Esophagus muscularis mucosa (tissue), 4 donors: ENCODE results near the gene LIAS.

ENCODE experiments used
- CTCF ChIP-seq, 3 experiments: fragments of 200-600 bp in 2 of 3; fragments of 450-650 bp in 1 of 3; sonication (generic) in 2 of 3; IDR thresholded peaks; one replicate each; pipeline ENCODE4 v1.5.1; 2017 to 2019; ENCODE audit warnings: antibody characterized with exemption in 3 of 3, mild to moderate bottlenecking in 2 of 3, moderate library complexity in 1 of 3
- EP300 ChIP-seq: sonication (generic); formaldehyde crosslinking; IDR thresholded peaks from one replicate; pipeline ENCODE4 v1.6.1; 2017; ENCODE audit warnings: antibody characterized with exemption
- POLR2A ChIP-seq: fragments of 450-650 bp; IDR thresholded peaks from one replicate; pipeline ENCODE4 v1.6.1; 2017; ENCODE audit warnings: antibody characterized with exemption, moderate library complexity, mild to moderate bottlenecking, low read depth
- POLR2AphosphoS5 ChIP-seq, 2 donors: sonication (generic); formaldehyde crosslinking; IDR thresholded peaks; one replicate each; pipeline ENCODE4 v1.6.1; 2017; ENCODE audit warnings: antibody characterized with exemption in 2 of 2

- no peak for TF ChIP-seq CTCF (IDR thresholded peaks at IDR 0.05)
- TF ChIP-seq POLR2AphosphoS5 (IDR thresholded peaks at IDR 0.05): no peak
- TF ChIP-seq POLR2A: no peak
- no peak for TF ChIP-seq EP300
Observed at GRCh38 chr4:39452153-39452859, 6.5 kb upstream of the LIAS start.
